Measurements from ENCODE around the gene MYH15. TPM values are rescaled to one million over a fixed set of nuclear protein-coding genes. Genes with fewer than 3 reads are reported as not detected.

Gene MYH15
- total and polyA plus RNA-seq, 10 of the 15 experiments (the other 5 are each of a cell fraction or from before 2014, with no cell fraction given): 0.05 to 0.27 (median 0.09) TPM; not detected in 1

GRCh38 chr3:108341911-108342310 is 168.5 kb downstream of the MYH15 start:
- RAD21 ChIA-PET (ENCODE audit: unreplicated experiment): interaction anchor here (1.2 kb wide), 1 partner anchor 23 kb away, joined by 3 read pairs; no protein-coding TSS in a partner anchor
- WGBS (ENCODE audit: insufficient coverage, insufficient replicate concordance, low lambda C conversion rate, missing lambda C conversion rate): 73% methylated on average over 6 of the region's 6 CpGs
- no peak for DNase-seq (ENCODE audit: low read depth, low spot score)
- H3K27ac ChIP-seq (ENCODE audit: control insufficient read depth, insufficient read depth): no peak overlapping the region
- H4K20me1 ChIP-seq (ENCODE audit: control insufficient read depth, insufficient read depth): no peaks in the 10 kb centered on the region
- no peak for FAIRE-seq
- TF ChIP-seq ZZZ3 (IDR thresholded peaks at IDR 0.05; ENCODE audit: control insufficient read depth, insufficient read length, low read depth) (no peak), ZNF687 (IDR thresholded peaks at IDR 0.05) (no peak), NFIC (IDR thresholded peaks at IDR 0.05; ENCODE audit: low read depth, low read length) (no peak), NFYB (IDR thresholded peaks at IDR 0.05; ENCODE audit: insufficient read depth, low read depth, low read length) (no peak), SMARCA5 (IDR thresholded peaks at IDR 0.05) (no peak), KLF5 (IDR thresholded peaks at IDR 0.05; ENCODE audit: partially characterized antibody) (no peak), IRF4 (IDR thresholded peaks at IDR 0.05; ENCODE audit: low read depth, low read length) (no peak), CREM (IDR thresholded peaks at IDR 0.05; ENCODE audit: low read depth) (no peak), MEF2B (IDR thresholded peaks at IDR 0.05; ENCODE audit: partially characterized antibody, poor library complexity, severe bottlenecking) (no peak), SKIL (IDR thresholded peaks at IDR 0.05; ENCODE audit: low read depth, poor library complexity, severe bottlenecking) (no peak), WRNIP1 (IDR thresholded peaks at IDR 0.05; ENCODE audit: borderline replicate concordance, low read depth, low read length) (no peak)
- ATAC-seq: no peak
- POLR2A ChIA-PET: interaction anchor here (0.6 kb wide), 1 partner anchor 457 kb away, joined by 3 read pairs; no protein-coding TSS in a partner anchor
- CTCF ChIA-PET: interaction anchor here (0.5 to 1.1 kb wide), 2 partner anchors 12 to 48 kb away, joined by 3 read pairs; no protein-coding TSS in a partner anchor
- H3K4me2 ChIP-seq (ENCODE audit: control insufficient read depth, insufficient read depth): no peak overlapping the region
- H3K4me1 ChIP-seq (ENCODE audit: control insufficient read depth, insufficient read depth, low read length): peaks cover 10% of the 10 kb centered on the region
- in situ Hi-C loops (cut with MboI): no loop called here
- no peaks in the 10 kb centered on the region for H3K36me3 ChIP-seq (ENCODE audit: control insufficient read depth in 2 of 2, insufficient read depth in 2 of 2, low read length in 1 of 2)
- intact Hi-C loops (cut with micrococcal nuclease; ENCODE audit: unreplicated experiment): loop anchor here (5.0 kb wide), 1 partner anchor 65 kb away; no protein-coding TSS in a partner anchor
- H3K4me3 ChIP-seq: no peak overlapping the region
- no TSS peak for BruUV-seq (replicated peaks)
- no peak overlapping the region for H3K9ac ChIP-seq (ENCODE audit: control insufficient read depth, insufficient read depth, low read length)
- SMC1A ChIA-PET (ENCODE audit: uncharacterized antibody, unreplicated experiment): no interaction called here
- no peaks in the 10 kb centered on the region for H3K27me3 ChIP-seq (replicated peaks in 1 of 2; ENCODE audit: control insufficient read depth in 2 of 2, insufficient read depth in 2 of 2, low read length in 1 of 2)
- no peak overlapping the region for H2AFZ ChIP-seq (ENCODE audit: control insufficient read depth, low read depth, low read length)
- no peaks in the 10 kb centered on the region for H3K9me3 ChIP-seq (replicated peaks; ENCODE audit: control insufficient read depth, insufficient read depth, low read length)
- H3K79me2 ChIP-seq (ENCODE audit: control insufficient read depth, insufficient read depth, low read length): no peaks in the 10 kb centered on the region

Measured in GM12878 (cell line).